DMS53 treated with DMSO at 0.1 percent for 48 hours (cell line): ENCODE data around the gene HIRIP3.

Experiments used
- DNase-seq: peaks from one replicate; lab custom pipeline; 2025; ENCODE audit not compliant: unreplicated experiment; lab: John Stamatoyannopoulos, UW

Gene HIRIP3

DNA sequence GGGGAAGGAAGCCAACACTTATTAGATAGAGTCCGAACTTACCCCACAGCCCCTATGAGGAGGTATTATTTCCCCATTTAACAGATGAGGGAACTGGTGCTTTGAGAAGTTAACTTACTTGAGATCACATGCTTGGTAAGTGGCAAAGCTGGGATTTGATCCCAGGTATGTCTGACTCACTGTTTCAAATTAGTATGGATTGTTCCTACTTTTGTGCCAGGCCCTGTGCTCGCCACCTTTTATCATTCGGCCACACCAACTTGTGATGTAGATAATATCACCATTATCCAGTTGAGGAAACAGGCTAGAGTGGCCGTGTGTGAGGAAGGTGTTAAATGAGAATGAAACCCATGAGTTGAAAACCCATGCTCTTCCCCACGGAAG lies 10.7 kb downstream of the HIRIP3 start:
- DNase-seq, result no peak

DNA sequence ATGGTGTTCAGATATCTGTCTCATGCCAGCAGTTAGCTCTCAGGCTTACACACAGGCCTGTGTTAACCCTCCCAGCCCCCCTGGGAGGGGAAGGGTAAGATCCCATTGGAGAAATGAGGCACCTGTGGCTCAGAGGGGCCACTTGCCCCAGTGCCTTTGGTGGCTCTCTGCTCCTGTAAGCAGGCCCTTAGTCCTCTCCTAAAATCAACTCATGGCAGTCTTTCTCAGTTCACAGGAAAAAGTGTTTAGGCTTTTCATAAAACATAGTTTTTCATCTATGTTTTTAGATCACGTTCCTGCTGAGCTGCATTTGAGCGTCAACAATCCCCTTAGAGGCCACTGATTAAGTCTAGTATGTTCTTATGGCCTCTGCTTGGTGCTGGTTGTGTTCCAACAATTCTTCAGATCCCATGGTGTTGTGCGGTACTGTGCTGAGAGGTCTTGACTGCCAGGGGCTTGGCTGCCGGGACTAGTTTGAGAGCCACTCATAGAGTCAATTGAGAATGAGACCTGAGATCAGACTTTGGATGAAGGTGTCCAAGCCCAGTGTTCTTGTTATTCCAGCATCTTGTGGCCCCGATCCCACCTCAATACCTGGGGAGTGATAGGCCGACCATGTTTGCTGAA lies 11.2 kb downstream of the HIRIP3 start:
- DNase-seq, result no peak

DNA sequence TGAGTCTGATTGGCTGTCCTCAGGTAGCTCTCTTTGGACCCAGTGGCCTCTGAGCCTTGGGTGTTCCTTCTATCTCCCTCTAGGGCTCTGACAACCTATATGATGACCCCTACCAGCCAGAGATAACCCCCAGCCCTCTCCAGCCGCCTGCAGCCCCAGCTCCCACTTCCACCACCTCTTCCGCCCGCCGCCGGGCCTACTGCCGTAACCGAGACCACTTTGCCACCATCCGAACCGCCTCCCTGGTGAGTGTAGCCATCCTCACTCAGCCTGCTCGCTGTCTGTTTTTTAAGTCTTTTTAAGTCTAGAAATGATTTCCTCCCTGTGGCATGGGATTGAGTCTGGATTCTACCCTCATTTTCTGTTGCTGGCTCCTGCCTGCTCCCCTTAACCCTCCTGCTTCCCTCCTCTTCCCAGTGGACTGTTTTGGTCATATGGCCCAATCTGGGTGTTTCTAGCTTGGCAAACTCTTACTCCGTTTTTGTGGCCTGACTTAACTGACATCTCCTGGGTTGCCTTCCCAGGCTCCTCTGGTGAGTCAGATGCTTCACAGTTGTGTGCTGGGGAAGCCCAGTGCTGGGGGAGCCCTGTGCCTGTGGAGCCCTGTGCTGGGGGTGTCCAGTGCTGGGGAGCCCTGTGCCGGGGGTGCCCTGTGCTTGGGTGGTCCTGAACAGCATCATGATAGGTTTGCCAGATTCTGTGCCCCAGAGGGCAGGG lies 11.8 kb downstream of the HIRIP3 start:
- no peak for DNase-seq

DNA sequence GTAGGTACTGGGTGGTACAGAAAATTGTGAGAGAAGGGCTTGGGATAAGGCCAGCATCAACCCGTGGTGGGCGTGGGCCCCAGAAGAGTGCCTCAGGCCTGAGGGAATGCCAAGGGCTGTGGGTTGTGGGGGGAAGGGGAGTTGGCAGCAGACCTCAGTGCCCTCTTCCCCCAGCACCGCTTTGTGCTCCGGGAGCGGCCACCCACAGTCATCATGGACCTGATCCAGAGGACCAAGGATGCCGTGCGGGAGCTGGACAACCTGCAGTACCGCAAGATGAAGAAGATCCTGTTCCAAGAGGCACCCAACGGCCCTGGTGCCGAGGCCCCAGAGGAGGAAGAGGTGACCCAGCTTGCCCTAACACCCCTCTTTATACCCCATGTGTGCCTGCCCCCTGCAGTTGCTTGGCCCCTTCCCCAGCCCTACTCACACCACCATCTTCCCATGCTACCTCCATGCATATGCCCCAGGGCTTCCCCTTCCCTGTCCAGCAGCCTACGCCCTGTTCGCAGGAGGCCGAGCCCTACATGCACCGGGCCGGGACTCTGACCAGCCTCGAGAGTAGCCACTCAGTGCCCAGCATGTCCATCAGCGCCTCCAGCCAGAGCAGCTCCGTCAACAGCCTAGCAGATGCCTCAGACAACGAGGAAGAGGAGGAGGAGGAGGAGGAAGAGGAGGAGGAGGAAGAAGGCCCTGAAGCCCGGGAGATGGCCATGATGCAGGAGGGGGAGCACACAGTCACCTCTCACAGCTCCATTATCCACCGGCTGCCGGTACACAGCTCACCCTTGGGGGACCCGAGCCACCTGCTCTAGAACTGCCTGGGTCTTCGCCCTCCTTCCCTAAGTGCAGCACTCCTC lies 12.6 kb downstream of the HIRIP3 start:
- DNase-seq, result no peak

DNA sequence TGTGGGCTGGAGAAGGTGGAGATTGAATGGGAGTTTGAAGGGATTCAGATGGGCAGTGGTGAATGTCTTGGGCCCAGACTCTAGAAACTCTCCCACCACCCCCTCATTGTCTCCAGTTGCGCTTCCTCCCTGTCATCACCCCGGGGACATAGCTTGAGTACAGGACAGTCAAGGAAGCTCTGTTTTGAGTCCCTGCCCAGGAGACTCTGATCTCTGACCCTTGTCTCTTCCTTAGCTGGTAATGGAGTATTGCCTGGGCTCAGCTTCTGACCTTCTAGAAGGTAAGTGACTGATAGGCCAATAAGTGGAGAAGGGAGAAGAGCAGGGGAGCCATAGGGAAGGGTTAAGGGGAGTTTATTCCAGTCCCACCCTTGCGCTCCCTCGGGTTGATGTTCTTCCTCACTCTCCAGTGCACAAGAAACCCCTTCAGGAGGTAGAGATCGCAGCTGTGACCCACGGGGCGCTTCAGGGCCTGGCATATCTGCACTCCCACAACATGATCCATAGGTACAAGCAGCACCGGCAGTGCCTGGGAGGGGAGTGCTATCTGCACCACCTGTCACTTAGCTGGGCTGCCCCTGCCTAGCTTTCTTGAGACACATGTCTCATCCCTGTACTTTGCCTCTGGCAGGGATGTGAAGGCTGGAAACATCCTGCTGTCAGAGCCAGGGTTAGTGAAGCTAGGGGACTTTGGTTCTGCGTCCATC lies 16.7 kb downstream of the HIRIP3 start:
- no peak for DNase-seq

DNA sequence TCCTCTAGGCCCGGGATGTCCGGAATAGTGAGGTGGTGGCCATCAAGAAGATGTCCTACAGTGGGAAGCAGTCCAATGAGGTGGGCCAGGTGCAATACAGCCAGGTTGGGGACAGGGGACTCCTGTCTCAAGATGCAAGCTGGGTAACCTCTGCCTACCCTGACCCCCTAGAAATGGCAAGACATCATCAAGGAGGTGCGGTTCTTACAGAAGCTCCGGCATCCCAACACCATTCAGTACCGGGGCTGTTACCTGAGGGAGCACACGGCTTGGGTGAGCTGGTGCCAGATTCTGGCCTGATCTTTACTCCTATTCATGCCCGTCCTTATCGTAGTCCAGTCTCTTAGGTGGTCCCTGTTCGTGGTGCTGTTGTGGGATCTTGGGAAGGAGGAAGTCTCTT lies 17.3 kb downstream of the HIRIP3 start:
- DNase-seq, result no peak

DNA sequence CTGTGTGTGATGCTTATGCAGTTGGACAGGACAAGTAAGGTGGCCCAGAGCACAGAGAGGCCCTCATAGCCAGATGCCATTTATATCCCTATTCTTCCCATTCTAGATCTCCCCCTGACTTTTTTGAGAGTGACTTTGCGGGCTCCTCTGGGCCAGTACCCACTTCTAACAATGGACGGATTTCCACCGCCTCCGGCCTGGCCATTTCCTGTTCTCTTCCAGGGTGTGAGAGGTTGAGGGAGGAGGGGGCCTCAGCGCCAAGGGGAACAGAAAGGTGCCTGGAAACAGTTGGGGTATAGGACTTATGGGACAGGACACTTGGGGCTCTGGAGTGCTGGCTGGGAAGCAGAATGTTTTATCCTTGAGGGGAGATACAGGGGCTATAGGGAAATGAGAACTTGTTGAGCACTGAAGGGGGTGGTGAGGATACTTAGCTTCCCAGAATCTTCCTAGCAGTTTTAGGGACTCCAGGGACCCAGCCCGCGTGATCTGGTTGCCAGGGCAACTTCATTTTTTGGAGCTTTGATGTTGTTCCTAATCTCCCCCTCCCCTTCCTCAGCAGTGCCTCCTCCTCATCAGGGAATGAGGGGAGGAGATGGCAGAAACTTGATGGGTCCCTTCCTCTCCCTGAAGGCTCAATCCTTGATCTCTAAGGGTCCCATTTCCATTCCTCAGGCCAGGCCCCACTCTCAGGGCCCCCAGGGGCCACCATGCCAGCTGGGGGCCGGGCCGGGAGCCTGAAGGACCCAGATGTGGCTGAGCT lies 18.2 kb downstream of the HIRIP3 start:
- no peak for DNase-seq

DNA sequence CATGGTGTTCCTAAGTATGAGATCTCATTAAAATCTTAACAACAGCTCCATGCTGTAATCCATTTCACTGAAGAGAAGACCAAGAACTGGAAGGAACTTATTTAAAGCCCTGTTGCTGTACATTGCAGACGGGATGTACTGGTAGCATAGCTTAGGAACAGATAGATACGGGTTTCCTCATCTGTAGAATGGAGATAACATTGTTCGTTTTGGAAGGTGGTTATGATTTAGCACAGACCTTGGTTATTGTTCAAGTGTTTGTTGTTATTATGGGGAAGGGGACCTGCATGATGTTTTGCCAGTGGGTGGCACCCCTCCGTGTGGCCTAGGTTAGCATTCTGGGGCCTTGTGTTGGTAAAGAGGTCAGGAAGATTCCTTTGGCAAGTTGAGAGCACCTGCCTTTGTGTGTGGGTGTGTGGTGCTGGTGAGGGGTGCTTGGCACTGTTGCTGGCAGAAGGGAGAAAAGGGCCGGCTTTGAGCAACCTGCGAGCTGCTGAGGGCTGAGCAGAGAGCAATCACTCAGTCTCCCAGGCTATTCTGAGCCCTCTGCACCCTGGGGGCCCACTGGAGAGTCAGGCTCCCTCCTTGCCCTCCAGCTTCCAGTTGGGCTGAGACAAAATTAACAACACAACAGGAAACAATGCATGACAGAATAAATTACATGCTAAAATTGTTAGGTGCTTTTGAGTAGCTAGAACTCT lies 19.5 kb downstream of the HIRIP3 start:
- DNase-seq, result no peak

DNA sequence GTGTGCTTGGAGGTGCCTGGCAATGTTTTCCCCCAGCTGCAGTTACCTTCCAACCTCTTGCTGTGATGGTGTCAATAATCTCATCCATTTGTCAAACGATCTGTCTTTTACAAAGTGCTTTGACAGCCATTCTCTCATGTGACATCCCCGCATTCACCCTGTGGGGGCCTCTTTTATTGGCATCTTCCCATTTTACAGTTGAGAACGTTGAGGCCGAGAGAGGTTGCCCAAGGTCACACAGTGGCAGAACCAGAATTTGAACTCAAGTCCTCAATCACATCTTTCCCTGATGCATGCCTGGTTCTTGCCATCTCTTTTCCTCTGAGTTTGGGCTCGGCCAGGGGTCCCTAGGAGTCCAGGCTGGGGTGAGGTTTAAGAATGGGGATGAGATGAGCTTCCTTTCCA lies 20.3 kb downstream of the HIRIP3 start:
- no peak for DNase-seq

DNA sequence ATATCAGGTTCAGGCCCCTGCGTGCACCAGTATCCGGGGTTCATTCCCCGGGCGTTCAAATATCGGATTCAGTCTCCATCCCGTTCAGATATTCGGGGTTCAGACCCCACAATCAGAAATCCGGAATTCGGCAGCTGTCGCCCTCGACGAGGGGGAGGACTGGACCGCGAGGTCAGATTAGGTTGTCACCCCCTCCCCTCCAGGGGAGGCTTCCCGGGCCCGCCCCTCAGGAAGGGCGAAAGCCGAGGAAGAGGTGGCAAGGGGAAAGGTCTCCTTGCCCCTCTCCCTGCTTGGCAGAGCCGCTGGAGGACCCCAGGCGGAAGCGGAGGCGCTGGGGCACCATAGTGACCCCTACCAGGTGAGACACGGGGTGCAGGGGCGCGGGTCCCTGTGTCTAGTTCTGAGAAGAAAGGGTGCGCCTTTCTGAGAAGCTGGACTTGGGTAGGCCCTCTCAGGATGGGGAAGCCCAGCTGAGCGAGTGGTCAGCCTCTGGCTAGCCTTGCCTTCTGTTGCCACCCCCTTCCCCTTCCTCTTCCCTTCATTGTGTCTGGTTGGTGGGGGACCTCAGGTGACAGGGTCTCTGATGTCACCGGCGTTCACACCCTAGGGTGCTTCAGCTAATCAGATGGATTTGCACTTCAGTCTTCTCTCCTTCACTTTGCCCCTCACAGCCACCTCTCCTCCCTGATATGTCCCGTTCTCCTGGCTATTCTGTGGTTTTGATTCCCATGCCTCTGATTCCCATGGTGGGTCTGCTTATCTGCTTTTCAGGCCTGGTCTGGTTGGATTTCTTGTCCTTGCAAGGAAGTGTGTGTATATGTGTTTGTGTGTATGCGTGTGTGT lies 20.9 kb downstream of the HIRIP3 start:
- no peak for DNase-seq

DNA sequence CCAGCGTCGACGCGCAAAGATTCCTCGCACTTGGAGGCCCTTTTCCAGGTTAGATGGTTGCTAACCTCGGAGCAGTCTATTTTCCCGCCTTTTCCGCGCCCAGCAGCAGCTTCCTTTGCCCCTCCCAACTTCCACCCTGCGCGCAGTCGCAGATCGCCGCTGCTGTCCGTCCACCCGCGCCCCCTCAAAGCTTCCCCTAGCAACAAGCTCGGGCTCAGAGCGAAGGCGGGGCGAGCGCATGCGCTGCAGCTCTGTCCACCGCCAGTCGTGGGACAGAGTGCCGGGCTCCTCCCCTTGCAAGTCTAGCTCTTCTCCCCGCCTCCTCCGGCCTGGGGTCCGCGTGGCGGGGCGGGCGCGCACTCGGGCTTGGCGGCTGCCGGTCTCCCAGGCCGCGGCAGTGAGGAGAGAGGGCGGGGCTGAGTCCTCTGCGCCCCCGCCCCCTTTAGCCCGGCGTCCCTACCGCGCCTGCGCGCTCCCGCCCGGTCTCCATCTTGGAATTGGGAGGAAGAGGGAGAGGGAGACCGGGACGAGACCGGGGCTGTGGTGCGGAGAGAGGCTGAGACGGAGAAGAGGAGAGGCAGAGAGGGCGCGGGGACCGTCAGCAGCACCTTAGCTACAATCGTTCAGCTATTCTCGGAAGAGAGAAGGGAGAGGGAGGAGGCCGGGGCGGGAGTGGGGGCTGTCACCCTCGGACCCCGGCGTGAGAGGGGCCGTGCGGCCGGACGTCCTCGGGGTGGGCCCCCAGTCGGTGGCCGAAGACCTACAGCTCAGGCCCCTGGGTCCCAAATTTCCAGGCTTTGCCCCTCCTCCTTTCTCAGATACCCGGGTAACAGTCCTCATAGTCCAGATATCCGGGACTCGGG lies 21.8 kb downstream of the HIRIP3 start, which contains the start of gene TAOK2:
TAOK2 (plus strand) TSS at position 485 of the 863 bp plus-strand sequence. CDS start 3,905 bp downstream, outside the sequence.
- peak; percentile 90 for DNase-seq

DNA sequence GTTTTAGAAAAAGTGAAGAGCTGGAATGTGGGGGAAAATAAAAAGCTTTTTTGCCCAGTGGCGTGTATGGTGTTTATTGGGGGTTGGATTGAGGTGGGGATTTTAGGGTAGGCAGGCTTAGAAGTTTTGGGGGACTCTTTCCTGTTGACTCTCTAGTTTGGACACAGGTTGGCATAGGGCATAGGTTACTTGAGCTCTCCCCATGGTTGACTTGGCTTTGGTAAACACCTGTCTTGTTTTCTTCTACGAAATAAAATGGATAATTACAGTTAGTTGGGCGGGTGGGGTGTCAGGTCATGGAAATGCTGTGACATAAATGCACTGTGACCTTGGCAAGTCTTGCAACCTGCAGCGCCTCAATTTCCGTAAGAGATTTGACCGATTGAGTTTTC lies 22.4 kb downstream of the HIRIP3 start:
- DNase-seq, result no peak

DNA sequence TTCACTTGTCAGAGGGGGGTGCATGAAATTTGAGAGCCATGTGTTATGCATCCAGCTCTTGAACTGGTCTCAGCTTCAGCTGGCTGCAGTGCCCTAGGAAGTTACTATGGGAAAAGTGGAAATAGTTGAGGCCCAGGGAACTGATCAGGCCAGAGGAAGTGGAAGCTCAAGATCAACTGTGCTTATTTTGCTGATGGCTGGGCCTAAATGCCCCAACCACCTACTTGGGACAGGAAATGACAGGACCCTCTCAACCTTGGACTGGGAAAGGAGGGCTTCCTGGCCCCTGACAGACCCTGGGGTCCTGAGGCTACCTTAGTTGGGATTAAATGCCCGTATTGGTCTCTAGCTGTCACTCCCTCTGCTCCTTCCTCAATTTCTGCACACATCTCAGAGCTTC lies 22.9 kb downstream of the HIRIP3 start:
- no peak for DNase-seq

DNA sequence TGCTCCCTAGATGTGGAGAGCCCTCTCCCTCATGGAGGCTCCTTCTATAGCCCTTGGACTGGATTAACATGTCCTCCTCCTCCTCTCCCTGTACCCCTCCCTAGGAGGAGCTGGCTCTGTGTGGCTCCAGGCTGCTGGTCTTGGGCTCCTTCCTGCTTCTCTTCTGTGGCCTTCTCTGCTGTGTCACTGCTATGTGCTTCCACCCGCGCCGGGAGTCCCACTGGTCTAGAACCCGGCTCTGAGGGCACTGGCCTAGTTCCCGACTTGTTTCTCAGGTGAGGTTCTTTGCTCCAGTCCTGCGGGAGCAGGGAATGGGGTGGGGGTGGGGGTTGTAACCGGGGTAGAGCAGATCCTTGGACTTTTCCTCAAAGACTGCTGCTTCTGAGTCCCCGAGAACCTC lies 24.1 kb downstream of the HIRIP3 start:
- DNase-seq, result no peak

DNA sequence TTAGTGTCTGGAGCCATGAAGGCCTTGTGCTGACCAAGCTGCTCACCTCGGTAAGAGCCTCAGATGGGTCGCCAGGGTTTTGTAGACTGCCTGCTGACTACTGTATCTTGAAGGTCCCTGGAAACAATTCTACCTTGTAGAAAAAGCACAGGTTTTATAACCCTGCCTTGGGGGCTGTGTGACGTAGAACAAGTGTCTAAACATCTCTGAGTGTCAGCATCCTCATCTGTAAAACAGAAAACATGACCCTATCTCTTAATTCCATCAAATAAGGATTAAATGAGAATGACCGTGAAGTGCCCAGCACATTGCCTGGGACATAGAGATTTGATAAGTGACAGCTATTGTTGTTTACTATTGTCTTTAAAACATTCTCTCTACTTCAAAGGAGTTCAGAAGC lies 27.2 kb downstream of the HIRIP3 start:
- DNase-seq, result no peak

DNA sequence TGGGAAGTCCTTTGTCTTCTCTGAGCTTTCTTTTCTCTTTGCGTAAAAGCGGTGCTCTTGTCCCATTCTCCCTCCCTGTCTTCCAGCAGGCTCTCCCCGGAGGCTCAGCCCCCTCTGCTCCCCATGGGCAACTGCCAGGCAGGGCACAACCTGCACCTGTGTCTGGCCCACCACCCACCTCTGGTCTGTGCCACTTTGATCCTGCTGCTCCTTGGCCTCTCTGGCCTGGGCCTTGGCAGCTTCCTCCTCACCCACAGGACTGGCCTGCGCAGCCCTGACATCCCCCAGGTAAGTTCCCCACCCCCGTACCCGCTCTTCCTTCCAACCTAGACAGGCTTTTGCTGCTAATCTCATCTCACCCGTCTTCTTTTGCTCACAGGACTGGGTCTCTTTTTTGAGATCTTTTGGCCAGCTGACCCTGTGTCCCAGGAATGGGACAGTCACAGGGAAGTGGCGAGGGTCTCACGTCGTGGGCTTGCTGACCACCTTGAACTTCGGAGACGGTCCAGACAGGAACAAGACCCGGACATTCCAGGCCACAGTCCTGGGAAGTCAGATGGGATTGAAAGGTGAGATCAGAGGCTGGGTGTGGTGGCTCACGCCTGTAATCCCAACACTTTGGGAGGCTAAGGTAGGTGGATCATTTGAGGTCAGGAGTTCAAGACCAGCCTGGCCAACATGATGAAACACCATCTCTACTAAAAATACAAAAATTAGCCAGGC lies 32.2 kb downstream of the HIRIP3 start:
- no peak for DNase-seq

DNA sequence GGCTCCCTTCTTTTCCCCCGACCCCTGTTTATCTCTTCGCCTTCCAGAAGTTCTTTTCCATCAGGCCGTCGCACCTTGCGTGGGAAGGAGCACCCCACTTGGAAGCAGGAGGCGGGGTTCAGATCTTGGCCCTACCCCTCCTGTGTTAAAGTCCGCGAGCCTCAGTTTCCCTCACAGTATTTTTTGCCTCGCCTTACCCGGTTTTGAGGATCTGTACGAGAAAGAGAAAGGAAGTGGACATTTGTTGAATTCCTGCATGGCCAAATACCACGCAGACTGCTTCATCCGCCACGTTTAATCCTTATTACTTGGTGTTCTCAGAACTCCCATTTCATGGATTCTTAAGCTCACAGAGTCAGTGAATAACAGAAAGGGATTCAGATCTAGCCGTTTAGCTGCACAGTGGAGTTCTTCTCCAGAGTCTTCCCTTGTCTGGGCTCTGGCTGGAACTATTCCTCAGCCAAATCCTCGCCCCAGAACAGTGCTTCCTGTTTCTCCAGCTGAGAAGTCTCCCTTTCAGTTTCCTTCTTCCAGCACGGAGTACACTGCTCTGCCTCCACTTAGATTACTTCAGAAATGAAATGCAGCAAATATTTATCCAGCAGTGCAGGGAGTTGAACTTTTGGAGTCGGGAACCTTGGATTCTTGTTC lies 32.9 kb downstream of the HIRIP3 start:
- DNase-seq, result no peak
